Neural cell (in vitro differentiated cells): ENCODE results near the gene GCN1. TPM values are rescaled to one million over a fixed set of nuclear protein-coding genes. Genes with fewer than 3 reads are reported as not detected.

Experiments
- H2AFZ ChIP-seq: fragments of 200-600, 300-800 bp; sonication (generic), shearing (Covaris generic); 2 replicates; pipeline ENCODE4 v1.6.0; 2014; ENCODE audit warnings: low read depth, mild to moderate bottlenecking, antibody characterized with exemption, low read length, moderate library complexity
- H3F3A ChIP-seq: fragments of 200-600 bp; shearing (Covaris generic); 2 replicates; pipeline ENCODE4 v1.6.1; 2016; ENCODE audit warnings: mild to moderate bottlenecking, moderate library complexity, mixed read lengths, antibody characterized with exemption, low read length; ENCODE audit not compliant: insufficient read depth, poor library complexity, severe bottlenecking
- H3K27ac ChIP-seq: fragments of 200-600, 300-800 bp; sonication (generic), shearing (Covaris generic); 2 replicates; pipeline ENCODE4 v1.5.1; 2014; ENCODE audit warnings: mild to moderate bottlenecking, low read length, moderate library complexity
- H3K27me3 ChIP-seq: fragments of 300-800, 200-600 bp; sonication (generic), shearing (Covaris generic); 2 replicates; pipeline ENCODE4 v1.6.0; 2014; ENCODE audit warnings: mild to moderate bottlenecking, low read depth, low read length, moderate library complexity; ENCODE audit not compliant: insufficient read depth
- H3K36me3 ChIP-seq: fragments of 300-800, 200-600 bp; sonication (generic), shearing (Covaris generic); 2 replicates; pipeline ENCODE4 v1.5.1; 2014; ENCODE audit warnings: mild to moderate bottlenecking, antibody characterized with exemption, low read length, moderate library complexity; ENCODE audit not compliant: insufficient read depth
- H3K4me2 ChIP-seq: fragments of 300-800, 200-600 bp; sonication (generic), shearing (Covaris generic); 2 replicates; pipeline ENCODE4 v1.6.0; 2014; ENCODE audit warnings: mild to moderate bottlenecking, low read length
- H3K4me3 ChIP-seq: fragments of 300-800, 200-600 bp; sonication (generic), shearing (Covaris generic); 2 replicates; pipeline ENCODE4 v1.5.1; 2014; ENCODE audit warnings: mild to moderate bottlenecking, low read length, moderate library complexity
- H3K79me2 ChIP-seq: fragments of 200-600 bp; shearing (Covaris generic); replicated peaks from 2 replicates; pipeline ENCODE4 v1.6.0; 2014; ENCODE audit warnings: mild to moderate bottlenecking, low read length, moderate library complexity; ENCODE audit not compliant: insufficient read depth
- H3K9ac ChIP-seq: fragments of 300-800, 200-600 bp; sonication (generic), shearing (Covaris generic); 2 replicates; pipeline ENCODE4 v1.6.1; 2016; ENCODE audit warnings: mild to moderate bottlenecking, low read length, mixed read lengths
- H3K9me2 ChIP-seq: fragments of 200-600 bp; shearing (Covaris generic); 2 replicates; pipeline ENCODE4 v1.6.1; 2016; ENCODE audit warnings: mild to moderate bottlenecking, low read length, mixed read lengths; ENCODE audit not compliant: insufficient read depth
- H3K9me3 ChIP-seq: fragments of 200-600, 300-800 bp; sonication (generic), shearing (Covaris generic); 2 replicates; pipeline ENCODE4 v1.6.1; 2016; ENCODE audit warnings: mild to moderate bottlenecking, mixed run types, low read length, moderate library complexity, mixed read lengths
- H4K20me1 ChIP-seq: fragments of 200-600 bp; shearing (Covaris generic); 2 replicates; pipeline ENCODE4 v1.6.1; 2016; ENCODE audit warnings: mild to moderate bottlenecking, mixed run types; ENCODE audit not compliant: insufficient read depth
- CTCF ChIP-seq: fragments of 450-650 bp; IDR thresholded peaks from 2 replicates; pipeline ENCODE4 v1.5.1; 2014; ENCODE audit warnings: antibody characterized with exemption, mild to moderate bottlenecking, moderate library complexity; ENCODE audit not compliant: poor library complexity, severe bottlenecking
- EP300 ChIP-seq: fragments of 450-650 bp; conservative IDR thresholded peaks from 2 replicates; pipeline ENCODE4 v1.6.1; 2014; ENCODE audit warnings: antibody characterized with exemption, mild to moderate bottlenecking, moderate library complexity; ENCODE audit not compliant: poor library complexity, severe bottlenecking
- EZH2 ChIP-seq: fragments of 200-600, 300-800 bp; shearing (Covaris generic), sonication (generic); IDR thresholded peaks from 2 replicates; pipeline ENCODE4 v1.6.1; 2014; ENCODE audit warnings: antibody characterized with exemption, low read length, borderline replicate concordance, mild to moderate bottlenecking; ENCODE audit not compliant: insufficient read depth, poor library complexity, severe bottlenecking
- MXI1 ChIP-seq: fragments of 450-650 bp; conservative IDR thresholded peaks from 2 replicates; pipeline ENCODE4 v1.6.1; 2014; ENCODE audit warnings: antibody characterized with exemption, mild to moderate bottlenecking; ENCODE audit not compliant: poor library complexity, severe bottlenecking
- POLR2AphosphoS5 ChIP-seq: IDR thresholded peaks from 2 replicates; pipeline ENCODE4 v1.6.1; 2012
- RAD21 ChIP-seq: fragments of 450-650 bp; conservative IDR thresholded peaks from 2 replicates; pipeline ENCODE4 v1.6.1; 2014; ENCODE audit warnings: antibody characterized with exemption, mild to moderate bottlenecking, moderate library complexity
- REST ChIP-seq: IDR thresholded peaks from 2 replicates; pipeline ENCODE4 v1.6.1; 2012; ENCODE audit warnings: borderline replicate concordance
- SMC3 ChIP-seq: fragments of 450-650 bp; conservative IDR thresholded peaks from 2 replicates; pipeline ENCODE4 v1.6.1; 2014; ENCODE audit warnings: antibody characterized with exemption, mild to moderate bottlenecking, moderate library complexity; ENCODE audit not compliant: poor library complexity
- TAF1 ChIP-seq: IDR thresholded peaks from 2 replicates; pipeline ENCODE4 v1.6.1; 2012; ENCODE audit warnings: low read depth
- polyA plus RNA-seq: library from polyadenylated mRNA; depleted of rRNA; stranded (reverse); fragments of >200 nt; gene quantifications from 2 replicates; pipeline ENCODE4 v1.2.3, GENCODE V29; 2014

The GCN1 gene
- polyA plus RNA-seq, 1 donor from 2014 or later: 21.5 TPM

GRCh38 chr12:120141336-120141735, 53.2 kb downstream of the GCN1 start:
- Histone ChIP-seq H2AFZ (no peak overlapping the region), H3K9ac (no peak overlapping the region), H3K27ac (no peak overlapping the region), H3K9me2 (no peaks in the 10 kb centered on the region), H3K4me3 (no peak overlapping the region), H3K79me2 (no peaks in the 10 kb centered on the region), H3K27me3 (no peaks in the 10 kb centered on the region), H3K9me3 (no peaks in the 10 kb centered on the region), H3F3A (no peaks in the 10 kb centered on the region), H3K36me3 (peaks cover 9% of the 10 kb centered on the region), H3K4me2 (no peak overlapping the region), H4K20me1 (no peaks in the 10 kb centered on the region)
- TF ChIP-seq POLR2AphosphoS5 (no peak), SMC3 (no peak)

- Histone ChIP-seq H3K79me2 (no peaks in the 10 kb centered on the region), H3K9me3 (no peaks in the 10 kb centered on the region), H3K36me3 (peaks cover 9% of the 10 kb centered on the region), H3F3A (no peaks in the 10 kb centered on the region), H3K27ac (no peak overlapping the region), H3K9ac (no peak overlapping the region), H2AFZ (no peak overlapping the region), H4K20me1 (no peaks in the 10 kb centered on the region), H3K9me2 (no peaks in the 10 kb centered on the region), H3K4me2 (no peak overlapping the region), H3K27me3 (no peaks in the 10 kb centered on the region), H3K4me3 (no peak overlapping the region)
- TF ChIP-seq REST: no peak
- no peak for TF ChIP-seq TAF1
- TF ChIP-seq POLR2AphosphoS5: no peak
- no peak for TF ChIP-seq EZH2
- no peak for TF ChIP-seq MXI1
- TF ChIP-seq SMC3: no peak
Measured at GRCh38 chr12:120140603-120141002, 53.9 kb downstream of the GCN1 start.

GRCh38 chr12:120139958-120140357, 54.6 kb downstream of the GCN1 start:
- TF ChIP-seq EP300 (no peak), RAD21 (no peak), EZH2 (no peak), CTCF (no peak), REST (no peak), TAF1 (no peak), POLR2AphosphoS5 (no peak), SMC3 (no peak), MXI1 (no peak)
- Histone ChIP-seq H3K27ac (no peak overlapping the region), H3K79me2 (no peaks in the 10 kb centered on the region), H3F3A (no peaks in the 10 kb centered on the region), H3K27me3 (no peaks in the 10 kb centered on the region), H3K4me2 (no peak overlapping the region), H3K9me3 (no peaks in the 10 kb centered on the region), H3K4me3 (no peak overlapping the region), H3K9me2 (no peaks in the 10 kb centered on the region), H2AFZ (no peak overlapping the region), H4K20me1 (no peaks in the 10 kb centered on the region), H3K9ac (no peak overlapping the region), H3K36me3 (peaks cover 4% of the 10 kb centered on the region)
